GM19467 (cell line): ENCODE measurements around the gene KIF5A.
"Not testable (repeated sequence)": the region's sequence is repeated elsewhere in the genome, so short reads cannot be mapped to it uniquely, and the experiment has no call there.

Source experiments
- ATAC-seq: cut with Tn5 transposase; IDR thresholded peaks from one replicate; pipeline ENCODE4 v1.9.1; 2021; ENCODE audit warnings: mild to moderate bottlenecking, moderate library complexity; ENCODE audit not compliant: unreplicated experiment

KIF5A gene

GRCh38 chr12:57617942-57618341 is 68.1 kb downstream of the KIF5A start:
- no peak for ATAC-seq

DNA sequence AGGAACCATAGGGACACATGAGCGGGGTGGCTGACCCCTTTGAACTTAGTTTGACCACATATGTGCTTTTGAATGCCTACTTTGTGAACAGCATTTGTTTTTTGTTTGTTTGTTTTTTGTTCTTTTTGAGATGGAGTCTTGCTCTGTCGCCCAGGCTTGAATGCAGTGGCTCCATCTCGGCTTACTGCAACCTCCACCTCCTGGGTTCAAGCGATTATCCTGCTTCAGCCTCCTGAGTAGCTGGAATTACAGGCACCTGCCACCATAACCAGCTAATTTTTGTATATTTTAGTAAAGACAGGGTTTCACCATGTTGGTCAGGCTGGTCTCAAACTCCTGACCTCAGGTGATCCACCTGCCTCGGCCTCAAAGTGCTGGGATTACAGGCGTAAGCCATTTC is 68.6 kb downstream of the KIF5A start:
- ATAC-seq, result not testable (repeated sequence)

- ATAC-seq, result no peak
Observed at GRCh38 chr12:57618966-57619433, 69.2 kb downstream of the KIF5A start.

GRCh38 chr12:57619434-57620244 is 69.8 kb downstream of the KIF5A start:
- no peak for ATAC-seq

DNA sequence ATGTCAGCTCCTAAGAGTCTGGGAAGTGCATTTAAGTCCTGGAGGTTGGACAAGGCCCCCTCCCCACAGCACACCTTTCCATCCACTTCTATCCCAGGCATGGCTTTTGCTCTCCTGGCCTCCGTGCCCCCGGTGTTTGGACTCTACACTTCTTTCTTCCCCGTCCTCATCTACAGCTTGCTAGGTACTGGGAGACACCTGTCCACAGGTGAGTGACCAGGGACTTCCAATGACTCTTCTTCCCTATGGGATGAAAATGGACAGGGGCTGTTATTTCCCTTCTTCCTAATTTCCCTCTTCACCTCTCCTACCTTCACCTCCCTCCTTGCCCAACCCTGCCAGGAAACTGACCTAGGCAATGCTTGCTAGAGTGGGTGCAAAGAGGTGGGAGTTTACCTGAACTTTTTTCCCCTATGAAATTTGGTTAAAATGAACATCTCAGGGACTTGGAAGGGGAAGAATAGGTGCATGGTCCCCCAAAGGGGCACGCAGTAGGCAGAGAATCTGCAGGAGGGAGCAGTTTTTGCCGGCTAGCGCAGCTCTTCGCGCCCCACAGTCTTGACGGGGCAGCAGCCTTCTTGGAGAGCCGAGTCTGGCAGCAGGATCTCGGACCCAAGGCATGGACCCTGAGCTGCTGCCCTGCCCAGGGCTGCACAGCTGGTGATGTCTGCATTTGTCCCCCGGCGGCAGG is 70.5 kb downstream of the KIF5A start:
- no peak for ATAC-seq

- no peak for ATAC-seq
Observed at GRCh38 chr12:57620936-57621496, 71.2 kb downstream of the KIF5A start.

- no peak for ATAC-seq
Observed at GRCh38 chr12:57621497-57622292, 71.9 kb downstream of the KIF5A start.

GRCh38 chr12:57622293-57623245 is 72.7 kb downstream of the KIF5A start:
- ATAC-seq, result no peak

DNA sequence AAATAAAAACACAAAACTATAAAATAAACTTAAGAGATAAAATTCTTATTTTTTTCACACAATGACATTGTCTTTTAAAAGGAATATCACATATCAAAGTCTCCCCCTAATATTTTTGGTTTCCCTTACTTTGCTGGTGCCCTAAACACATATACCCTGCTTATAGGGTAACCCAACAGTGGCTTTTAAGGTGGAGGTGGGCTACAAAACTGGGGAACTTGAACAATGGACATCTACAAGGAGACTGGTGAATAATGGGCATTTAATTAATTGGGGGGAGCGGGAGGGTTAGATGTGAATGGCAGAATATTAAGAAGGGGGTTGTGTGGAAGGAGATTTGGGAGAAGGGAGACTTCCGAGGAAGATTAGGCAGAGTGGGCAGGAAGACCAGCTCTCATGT is 73.5 kb downstream of the KIF5A start:
- no peak for ATAC-seq

DNA sequence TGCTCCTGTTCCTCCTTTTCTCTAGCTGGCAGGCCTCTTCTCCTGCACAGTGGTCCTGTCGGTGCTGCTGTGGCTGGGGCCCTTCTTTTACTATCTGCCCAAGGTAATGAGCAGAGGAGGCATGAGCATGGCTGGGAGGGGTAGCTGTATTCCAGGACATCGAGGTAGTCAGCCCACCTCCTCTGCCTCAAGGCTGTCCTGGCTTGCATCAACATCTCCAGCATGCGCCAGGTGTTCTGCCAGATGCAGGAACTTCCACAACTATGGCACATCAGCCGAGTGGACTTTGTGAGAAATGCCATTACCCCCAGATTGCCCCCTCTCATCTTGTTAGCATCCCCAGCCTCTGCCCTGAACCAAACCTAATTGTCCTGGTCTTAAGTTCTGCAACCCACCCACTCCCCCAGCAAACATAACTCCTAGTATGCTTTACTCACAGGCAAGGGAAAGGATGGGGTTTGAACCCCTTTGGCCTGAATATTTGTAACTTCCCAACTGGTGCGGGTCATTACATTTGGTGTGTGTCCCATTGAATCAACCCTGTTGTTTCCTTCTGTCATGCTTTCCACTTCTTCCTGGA is 74.1 kb downstream of the KIF5A start:
- no peak for ATAC-seq

- ATAC-seq, result no peak
Observed at GRCh38 chr12:57624441-57625220, 74.8 kb downstream of the KIF5A start.

DNA sequence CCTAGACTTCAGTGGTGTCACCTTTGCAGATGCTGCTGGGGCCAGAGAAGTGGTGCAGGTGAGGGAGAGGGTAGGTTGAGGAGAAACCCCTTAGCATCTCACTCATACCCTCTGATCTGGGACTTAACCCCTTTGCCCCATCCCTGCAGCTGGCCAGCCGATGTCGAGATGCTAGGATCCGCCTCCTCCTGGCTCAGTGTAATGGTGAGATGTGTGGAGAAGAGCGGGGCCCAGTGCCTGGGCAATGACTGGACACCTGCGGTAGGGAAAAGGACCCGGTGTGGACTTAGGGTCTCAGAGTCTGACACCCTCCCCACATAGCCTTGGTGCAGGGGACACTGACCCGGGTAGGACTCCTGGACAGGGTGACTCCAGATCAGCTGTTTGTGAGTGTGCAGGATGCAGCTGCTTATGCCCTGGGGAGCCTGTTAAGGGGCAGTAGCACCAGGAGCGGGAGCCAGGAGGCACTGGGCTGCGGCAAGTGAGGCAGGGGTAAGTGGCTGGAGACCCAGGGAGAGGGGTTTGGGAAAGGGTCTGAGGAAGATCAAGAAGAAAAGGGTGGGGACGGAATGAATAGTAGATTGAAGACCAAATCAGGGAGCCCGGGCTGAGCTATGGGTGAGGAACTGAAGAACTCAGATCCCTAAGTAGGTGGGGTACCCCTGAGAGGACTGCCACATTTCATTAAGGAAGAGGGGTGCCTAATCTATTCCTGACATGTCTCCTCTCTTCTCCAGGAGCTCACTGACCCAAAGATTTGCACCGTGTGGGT is 75.6 kb downstream of the KIF5A start:
- no peak for ATAC-seq

- ATAC-seq, result no peak
Observed at GRCh38 chr12:57626111-57626920, 76.5 kb downstream of the KIF5A start.

DNA sequence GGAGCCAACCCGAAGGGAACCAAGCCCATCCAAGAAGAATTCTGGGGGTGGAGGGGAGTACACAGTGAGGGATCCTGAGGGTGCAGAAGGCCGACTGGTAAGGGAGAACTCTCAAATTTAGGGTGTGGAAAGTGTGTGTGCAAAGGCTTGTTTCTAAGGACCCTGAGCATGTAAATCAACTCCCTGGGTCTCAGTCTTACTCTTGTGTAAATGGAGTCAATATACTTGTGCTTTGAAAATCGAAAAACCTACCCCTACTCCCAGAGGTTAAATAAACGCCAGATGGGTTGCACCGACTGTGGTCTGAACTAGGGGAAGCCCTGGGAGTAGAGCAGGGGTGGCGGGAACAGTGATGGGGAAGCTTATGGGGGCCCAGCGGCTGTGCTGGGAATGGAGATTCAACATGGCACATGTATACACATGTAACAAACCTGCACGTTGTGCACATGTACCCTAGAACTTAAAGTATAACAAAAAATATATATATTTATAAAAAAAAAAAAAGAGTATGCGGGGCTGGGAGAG is 77.1 kb downstream of the KIF5A start:
- no peak for ATAC-seq

- ATAC-seq, result no peak
Observed at GRCh38 chr12:57627501-57628279, 77.8 kb downstream of the KIF5A start.
